Cardiac muscle cell (in vitro differentiated cells and primary cell): ENCODE results near the gene UQCC3. TPM values are rescaled to one million over a fixed set of nuclear protein-coding genes. Genes with fewer than 3 reads are reported as not detected.
"Not testable (repeated sequence)": the region's sequence is repeated elsewhere in the genome, so short reads cannot be mapped to it uniquely, and the experiment has no call there.

Experiments used
- DNase-seq, 2 donors: peaks; one replicate each; pipeline versions ENCODE4 v3.0.0 to v3.0.0-alpha.2; 2010 to 2017; ENCODE audit warnings: low read depth in 1 of 2, low spot score in 1 of 2
- H3K27ac ChIP-seq: fragments of 200-600 bp; sonication (generic); 2 replicates; pipeline ENCODE4 v1.5.1; 2016
- H3K27me3 ChIP-seq: fragments of 200-600 bp; sonication (generic); 2 replicates; pipeline ENCODE4 v1.6.0; 2016; ENCODE audit warnings: control low read depth
- H3K36me3 ChIP-seq: fragments of 200-600 bp; sonication (generic); 2 replicates; pipeline ENCODE4 v1.5.1; 2016; ENCODE audit warnings: control low read depth
- H3K4me1 ChIP-seq: fragments of 200-600 bp; sonication (generic); 2 replicates; pipeline ENCODE4 v1.8.1; 2017; ENCODE audit warnings: low read depth, mild to moderate bottlenecking, mixed run types
- H3K4me3 ChIP-seq: fragments of 200-600 bp; sonication (generic); 2 replicates; pipeline ENCODE4 v1.5.1; 2016; ENCODE audit warnings: mild to moderate bottlenecking
- H3K9me3 ChIP-seq: fragments of 200-600 bp; sonication (generic); 2 replicates; pipeline ENCODE4 v1.5.1; 2017; ENCODE audit warnings: low read depth, mild to moderate bottlenecking, control low read depth
- CTCF ChIP-seq: IDR thresholded peaks from 2 replicates; pipeline ENCODE4 v1.5.1; 2012; ENCODE audit warnings: low read depth, mild to moderate bottlenecking, low read length
- polyA plus RNA-seq: library from polyadenylated mRNA; unstranded; fragments of >200 nt; fragmentation: Nextera tagmentation; extraction: Ambion mirVana; gene quantifications from 2 replicates; pipeline ENCODE4 v1.2.1, GENCODE V29; 2016
- total RNA-seq: library from RNA; depleted of rRNA; stranded (reverse); fragments of >200 nt; gene quantifications from 2 replicates; pipeline ENCODE4 v1.2.3, GENCODE V29; 2016

UQCC3 gene
- total and polyA plus RNA-seq, 2 experiments from 2014 or later = 13.0 to 32.3 TPM

GRCh38 chr11:62687508-62688396, 16.3 kb downstream of the UQCC3 start:
- TF ChIP-seq CTCF = no peak
- H3K4me3 ChIP-seq = no peak overlapping the region

GRCh38 chr11:62688491-62688890, 17.0 kb downstream of the UQCC3 start:
- no peaks in the 10 kb centered on the region for H3K27me3 ChIP-seq
- no peak overlapping the region for H3K4me3 ChIP-seq
- H3K27ac ChIP-seq = peak overlapping the region; percentile 85
- peaks cover 16% of the 10 kb centered on the region for H3K36me3 ChIP-seq
- H3K9me3 ChIP-seq = no peaks in the 10 kb centered on the region
- no peak for DNase-seq
- peaks cover 22% of the 10 kb centered on the region for H3K4me1 ChIP-seq
- no peak for TF ChIP-seq CTCF

More at GRCh38 chr11:62687508-62688396, 16.3 kb downstream of the UQCC3 start:
- Histone ChIP-seq H3K4me1 (peaks cover 22% of the 10 kb centered on the region), H3K36me3 (peaks cover 8% of the 10 kb centered on the region), H3K9me3 (no peaks in the 10 kb centered on the region), H3K27me3 (no peaks in the 10 kb centered on the region), H3K27ac (peak overlapping the region; percentile 85)
- no peak for DNase-seq

GRCh38 chr11:62689421-62690183, 18.1 kb downstream of the UQCC3 start, which contains the start of gene LRRN4CL:
Gene LRRN4CL (minus strand): TSS chr11:62689530. CDS start chr11:62688508, 1,022 bp downstream.
- H3K4me1 ChIP-seq = peaks cover 22% of the 10 kb centered on the region
- H3K36me3 ChIP-seq = peaks cover 17% of the 10 kb centered on the region
- no peaks in the 10 kb centered on the region for H3K9me3 ChIP-seq
- H3K27ac ChIP-seq = peak within 1 kb of the TSS; percentile 85
- H3K4me3 ChIP-seq = no peak within 1 kb of the TSS
- H3K27me3 ChIP-seq = no peaks in the 10 kb centered on the region
- no peak for TF ChIP-seq CTCF
- peak; percentile 50 to 89 for DNase-seq

GRCh38 chr11:62693624-62694023, 22.2 kb downstream of the UQCC3 start:
- not testable (repeated sequence) for H3K27ac ChIP-seq, H3K4me3 ChIP-seq, H3K27me3 ChIP-seq, DNase-seq, H3K9me3 ChIP-seq
- peaks cover 17% of the 10 kb centered on the region for H3K36me3 ChIP-seq
- peaks cover 16% of the 10 kb centered on the region for H3K4me1 ChIP-seq

GRCh38 chr11:62694455-62695167, 23.1 kb downstream of the UQCC3 start:
- peaks cover 6% of the 10 kb centered on the region for H3K4me1 ChIP-seq
- TF ChIP-seq CTCF = peak; percentile 90
- H3K27me3 ChIP-seq = no peaks in the 10 kb centered on the region
- H3K4me3 ChIP-seq = no peak overlapping the region
- peaks cover 19% of the 10 kb centered on the region for H3K36me3 ChIP-seq
- DNase-seq = peak; percentile 84 to 89
- H3K27ac ChIP-seq = no peak overlapping the region
- H3K9me3 ChIP-seq = no peaks in the 10 kb centered on the region
